HG02852 (cell line): ENCODE measurements around the gene C10orf120.

ENCODE experiments used
- ATAC-seq: cut with Tn5 transposase; IDR thresholded peaks from one replicate; pipeline ENCODE4 v1.9.1; 2021; ENCODE audit warnings: mild to moderate bottlenecking, moderate library complexity; ENCODE audit not compliant: unreplicated experiment

Gene C10orf120

DNA sequence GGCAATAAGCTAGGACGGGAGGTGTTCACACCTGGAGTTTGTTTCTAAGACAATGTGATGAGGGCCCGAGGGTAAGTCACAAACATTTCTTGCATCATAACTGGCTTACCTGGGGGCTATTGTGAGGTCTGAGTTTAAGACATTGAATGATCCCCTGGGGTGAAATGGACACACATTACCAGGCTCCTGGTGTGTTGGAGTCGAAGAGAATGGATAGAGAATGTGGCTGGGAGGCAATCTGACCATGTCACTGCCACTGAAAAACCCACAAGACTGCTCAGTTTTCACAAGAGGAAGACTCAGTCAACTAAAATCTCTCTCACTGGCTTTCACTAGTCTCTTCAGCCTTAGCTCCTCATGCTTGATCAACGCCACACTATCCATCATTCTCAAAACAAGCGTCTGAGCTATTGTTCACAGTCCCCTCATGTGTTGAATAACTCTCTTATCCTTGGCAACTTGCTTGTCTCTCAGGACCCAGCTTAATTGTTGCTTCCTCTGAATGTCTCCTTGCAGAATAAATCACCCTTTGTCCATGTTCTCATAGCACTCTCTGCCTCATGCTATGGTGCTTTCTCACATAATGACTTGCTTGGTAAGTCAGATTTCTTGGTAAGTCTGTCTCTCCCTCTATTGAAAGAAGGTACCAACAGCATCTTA is at the start of gene C10orf120:
Gene C10orf120, minus strand, starts transcription at position 51 of the 660 bp plus-strand sequence. CDS start 56 bp downstream, outside the sequence.
- ATAC-seq = no peak

DNA sequence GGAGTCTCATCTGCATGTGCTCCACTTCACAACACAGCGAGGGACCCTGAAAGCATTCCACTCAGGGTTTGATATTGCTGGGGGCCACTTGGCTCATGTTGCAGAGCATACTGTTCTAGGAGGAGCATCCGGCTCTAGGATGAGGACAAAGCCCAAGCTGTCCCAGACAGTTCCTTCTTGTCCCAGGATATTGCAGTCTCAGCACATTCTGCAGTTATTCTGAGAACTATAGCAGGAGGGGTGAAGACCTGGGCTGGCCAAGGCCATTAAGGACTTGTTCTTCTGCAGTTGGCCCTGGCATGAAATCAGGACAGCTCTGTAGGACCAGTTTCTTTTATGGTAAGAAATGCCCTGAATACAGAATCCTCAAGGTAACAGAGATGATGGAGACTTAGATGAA is 48.9 kb upstream of the C10orf120 start:
- ATAC-seq = no peak

DNA sequence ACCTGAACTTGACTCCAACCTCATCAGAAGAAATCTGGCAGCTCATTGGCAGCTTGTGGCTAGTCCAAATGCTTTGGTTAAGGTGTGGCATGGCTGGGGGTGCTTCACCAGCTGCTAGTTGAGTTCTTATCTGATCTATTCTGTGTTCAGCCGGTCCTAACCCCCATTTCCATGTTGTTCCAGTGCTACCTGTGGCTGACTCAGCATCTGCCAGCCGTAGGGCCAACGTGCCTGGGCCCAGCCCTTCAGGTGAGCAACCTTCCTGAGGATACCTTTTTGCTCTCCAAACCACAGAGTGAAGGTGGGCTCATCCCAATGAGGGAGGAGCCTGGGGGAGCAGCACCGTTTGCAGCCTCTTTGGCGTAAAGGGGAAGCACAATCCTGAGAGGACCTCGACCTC is 46.8 kb upstream of the C10orf120 start:
- ATAC-seq = no peak

DNA sequence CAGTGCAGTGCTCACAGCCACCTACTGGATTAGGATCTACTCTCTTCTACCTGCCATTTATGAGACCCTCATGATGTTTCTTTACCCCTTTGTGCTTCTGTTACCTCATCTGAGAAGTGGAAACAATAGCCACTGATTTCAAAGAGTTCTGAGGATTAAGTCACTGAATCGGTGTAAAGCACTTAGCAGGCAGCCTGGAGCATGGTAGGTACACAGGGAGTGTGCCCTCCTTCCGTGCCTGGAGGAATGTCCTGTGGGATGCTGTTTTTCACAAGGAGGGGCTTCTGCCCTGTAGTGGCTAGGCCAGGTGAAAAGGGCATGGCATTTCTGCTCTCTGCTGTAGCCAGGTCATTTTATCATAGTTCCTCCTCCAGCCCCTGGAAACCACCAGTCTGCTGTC is 44.6 kb upstream of the C10orf120 start:
- ATAC-seq = no peak

DNA sequence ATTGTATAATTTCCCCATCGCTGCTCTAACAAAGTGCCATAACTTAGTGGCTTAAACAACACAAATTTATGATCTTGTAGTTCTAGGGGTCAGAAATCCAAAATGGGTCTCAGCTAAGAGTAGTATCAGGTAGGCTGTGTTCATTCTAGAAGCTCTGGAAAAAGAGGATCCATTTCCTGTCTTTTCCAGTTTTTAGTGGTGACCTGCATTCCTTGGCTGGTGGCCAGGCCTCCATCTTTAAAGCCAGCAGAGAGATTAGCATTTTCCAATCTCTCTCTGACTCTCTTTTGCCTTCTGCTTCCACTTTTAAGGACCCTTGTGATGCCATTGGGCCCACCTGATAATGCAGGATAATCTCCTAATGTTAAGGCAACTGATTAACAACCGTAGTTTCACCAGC is 41.0 kb upstream of the C10orf120 start:
- no peak for ATAC-seq

DNA sequence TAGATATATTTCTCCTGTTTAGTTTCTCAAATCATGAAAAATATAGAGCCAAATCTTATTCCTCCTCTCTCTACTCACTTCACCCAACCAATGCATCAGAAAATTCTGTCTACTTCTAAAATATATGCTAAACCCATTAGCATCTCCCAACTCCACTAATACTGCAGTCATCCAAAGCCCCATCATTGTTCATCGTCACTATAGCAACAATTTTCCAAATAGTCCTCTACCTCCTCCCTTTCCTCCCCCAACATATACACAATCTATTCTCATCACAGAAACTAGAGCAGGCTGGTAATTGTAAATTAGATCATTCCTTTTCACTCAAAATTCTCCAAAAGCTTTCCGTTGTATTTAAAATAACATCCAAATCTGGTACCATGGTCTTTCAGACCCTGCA is 38.4 kb upstream of the C10orf120 start:
- ATAC-seq = no peak

DNA sequence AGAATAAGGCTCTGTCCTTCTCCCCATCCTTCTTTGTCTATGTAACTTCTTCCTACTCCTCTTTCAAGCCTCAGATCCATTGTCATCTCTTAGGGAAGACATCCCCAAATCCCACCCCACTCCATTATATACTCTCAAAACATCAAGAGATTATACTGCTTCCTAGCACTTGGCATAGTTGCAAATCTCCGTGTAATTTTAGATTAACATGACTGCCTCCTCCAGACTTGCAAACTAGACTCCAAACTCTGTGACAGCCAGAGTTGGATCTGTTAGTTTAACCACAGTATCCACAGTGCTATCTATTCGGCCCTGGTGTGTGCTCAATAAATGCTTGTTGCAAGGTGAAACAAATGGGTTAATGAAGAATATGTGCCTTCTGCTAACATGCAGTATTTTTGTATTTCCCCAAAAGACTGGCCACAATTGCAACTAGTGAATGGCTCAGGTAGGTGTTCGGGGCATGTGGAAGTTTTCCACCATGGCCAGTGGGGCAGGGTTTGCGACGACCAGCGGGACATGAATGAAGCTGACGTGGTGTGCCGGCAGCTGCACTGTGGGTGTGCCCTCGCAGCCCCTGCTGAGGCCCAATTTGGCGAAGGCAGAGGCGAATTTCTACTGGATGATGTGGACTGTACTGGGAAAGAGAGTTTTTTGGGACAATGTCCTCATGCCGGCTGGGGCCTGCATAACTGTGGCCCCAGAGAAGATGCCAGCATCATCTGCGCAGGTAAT is 34.5 kb upstream of the C10orf120 start:
- ATAC-seq = no peak

DNA sequence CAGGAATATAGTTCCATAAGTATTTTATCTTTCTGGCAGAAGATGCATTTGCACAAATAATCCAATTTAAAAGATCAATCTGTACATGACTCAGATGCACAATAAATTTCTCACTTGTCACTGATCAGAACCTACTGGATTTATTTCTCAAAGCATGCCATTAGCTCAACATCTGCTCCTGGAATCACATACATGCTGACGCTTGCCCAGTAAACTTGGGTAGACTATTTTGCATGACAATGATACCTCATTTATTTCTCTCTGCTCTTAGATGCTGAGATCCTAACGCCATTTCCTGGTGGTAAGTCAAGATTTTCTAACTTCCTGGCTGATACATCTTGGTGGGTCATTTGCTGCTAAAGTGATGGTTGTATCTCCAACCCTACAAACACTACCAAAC is 33.8 kb upstream of the C10orf120 start:
- no peak for ATAC-seq

DNA sequence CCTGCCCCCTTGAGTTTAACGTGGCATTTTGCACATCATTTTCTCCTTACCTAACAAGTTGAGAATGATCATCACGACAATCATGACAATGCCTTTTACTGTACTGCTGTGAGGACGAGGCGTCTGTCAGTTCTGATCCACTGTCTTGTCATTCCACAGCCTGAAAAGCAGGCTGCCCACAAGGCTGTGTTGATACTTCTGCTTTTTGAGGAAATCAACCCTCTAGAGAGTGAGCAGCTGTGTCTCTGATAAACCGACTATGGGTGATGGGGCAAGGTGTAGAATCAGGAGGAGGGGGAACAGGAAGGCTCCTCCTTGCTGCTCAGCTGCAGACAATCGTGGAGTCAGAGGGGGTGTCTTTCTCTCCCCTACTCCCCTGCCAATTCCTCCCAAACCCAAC is 30.6 kb upstream of the C10orf120 start:
- ATAC-seq = no peak

DNA sequence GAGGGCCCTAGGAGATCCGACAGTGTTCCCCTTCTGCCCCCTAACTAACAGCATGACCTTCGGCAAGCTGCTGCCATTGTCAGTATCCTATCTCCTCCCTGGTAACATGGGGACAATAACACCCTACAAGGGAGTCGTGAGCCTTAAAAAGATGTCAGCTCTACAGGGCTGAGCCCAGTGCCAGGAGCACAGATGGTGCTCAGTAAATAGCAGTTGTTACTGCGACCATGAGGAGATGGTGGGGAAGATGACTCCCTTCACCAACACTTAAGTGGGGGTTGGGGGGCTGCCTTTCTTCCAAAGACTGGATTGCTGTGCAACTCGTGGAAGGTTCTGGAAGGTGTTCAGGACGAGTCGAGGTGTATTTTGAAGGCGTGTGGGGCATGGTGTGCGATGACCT is 29.5 kb upstream of the C10orf120 start:
- no peak for ATAC-seq

DNA sequence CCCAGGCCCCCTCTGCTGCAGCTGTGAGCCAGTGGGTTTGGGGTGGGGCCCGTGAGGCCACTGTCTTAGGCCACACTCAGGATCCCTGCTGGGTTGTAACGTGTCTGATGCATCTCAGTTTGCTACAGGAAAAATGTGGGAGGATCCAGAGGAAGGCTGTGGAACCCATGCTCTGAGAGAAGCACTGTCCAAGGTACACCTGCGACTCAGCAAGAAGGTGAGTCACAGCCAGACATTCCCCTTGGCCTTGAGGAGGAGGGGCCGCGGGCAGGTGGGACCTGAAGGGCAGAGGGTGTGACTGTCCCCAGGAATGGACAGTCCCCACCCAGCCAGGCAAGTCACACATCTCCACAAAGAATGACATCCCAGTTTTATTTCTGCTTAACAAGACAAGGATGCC is 27.8 kb upstream of the C10orf120 start:
- no peak for ATAC-seq

DNA sequence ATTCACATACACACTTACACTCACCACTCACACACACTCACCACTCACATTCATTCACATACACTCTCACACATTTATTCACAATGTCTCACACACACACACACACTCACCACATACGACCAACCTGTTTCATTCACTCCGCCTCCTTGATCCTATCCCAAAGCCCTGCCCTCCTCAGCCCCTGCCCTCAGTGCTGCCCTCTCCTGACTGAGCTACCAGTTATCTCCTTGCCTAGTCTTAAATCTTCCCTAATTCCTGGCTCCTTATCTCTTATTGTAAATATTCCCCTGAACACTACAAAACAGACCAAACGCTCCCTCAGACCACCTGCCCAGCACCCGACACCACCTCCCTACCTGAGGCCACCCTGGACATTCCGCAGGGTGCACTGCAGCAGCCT is 26.1 kb upstream of the C10orf120 start:
- ATAC-seq = no peak

DNA sequence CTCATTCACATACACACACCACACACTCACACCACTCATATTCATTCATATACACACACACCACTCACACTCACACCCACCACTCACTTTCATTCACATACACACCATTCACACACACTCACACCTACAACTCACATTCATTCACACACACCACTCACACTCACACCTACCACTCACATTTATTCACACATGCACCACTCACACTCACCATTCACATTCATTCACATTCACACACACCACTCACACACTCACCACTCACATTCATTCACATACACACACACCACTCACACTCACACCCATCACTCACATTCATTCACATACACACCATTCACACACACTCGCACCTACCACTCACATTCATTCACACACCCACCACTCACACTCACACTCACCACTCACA is 25.4 kb upstream of the C10orf120 start:
- no peak for ATAC-seq

DNA sequence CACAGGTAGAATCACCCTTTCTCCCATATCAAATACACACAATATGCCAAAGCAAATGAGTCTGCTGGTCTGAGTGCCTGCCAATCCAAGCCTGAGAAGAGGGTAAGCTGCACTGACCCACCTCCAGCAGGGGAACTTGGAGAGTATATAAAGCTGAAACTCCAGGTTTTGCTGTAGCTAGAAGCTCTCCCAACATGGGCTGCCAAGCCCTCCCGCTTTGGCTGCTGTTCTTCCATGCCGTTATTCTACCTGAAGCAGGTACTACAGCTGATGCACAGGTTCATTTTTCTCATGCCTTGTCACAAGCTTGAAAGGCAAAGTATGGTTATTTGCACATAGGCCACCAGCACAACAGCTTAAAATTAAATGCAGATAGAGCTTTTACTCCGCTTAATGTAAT is 21.5 kb upstream of the C10orf120 start:
- no peak for ATAC-seq

DNA sequence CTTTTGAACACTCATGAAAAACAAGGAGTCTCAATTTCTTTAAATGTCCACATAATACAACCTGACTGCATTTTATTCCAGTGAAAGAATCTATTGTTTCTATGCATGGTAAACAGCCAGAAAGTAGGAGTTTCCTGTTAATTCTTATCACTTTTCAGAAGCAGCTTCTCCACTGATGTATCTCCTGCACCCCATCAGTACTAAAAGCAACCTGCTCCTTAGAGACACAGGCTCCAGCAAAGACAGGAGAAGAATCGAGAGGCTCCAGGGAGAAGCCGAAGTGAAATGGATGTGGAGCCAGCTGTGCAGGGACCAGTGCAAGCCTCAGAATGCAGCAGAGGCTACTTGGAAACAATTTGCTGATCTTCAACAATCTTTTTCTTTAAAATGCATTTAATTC is 16.4 kb upstream of the C10orf120 start:
- ATAC-seq = no peak

DNA sequence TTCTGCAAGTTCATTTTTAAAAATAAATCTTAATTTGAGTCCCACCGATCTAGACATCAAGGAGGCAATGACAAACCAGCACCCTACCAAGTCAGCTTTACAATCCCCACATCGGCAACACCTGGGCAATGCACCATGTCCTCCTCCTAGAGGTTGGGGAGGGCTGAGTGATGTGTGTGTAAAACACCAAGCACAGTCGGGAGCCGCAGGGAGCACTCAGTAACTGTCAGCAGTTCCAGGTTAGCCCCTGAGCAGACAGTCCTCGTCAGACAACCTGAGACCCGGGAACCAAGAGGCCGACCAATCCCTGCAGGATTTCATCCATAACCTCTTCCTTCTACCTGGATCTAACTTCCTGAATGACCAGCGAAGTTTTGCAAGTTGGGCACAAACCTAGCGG is 15.9 kb upstream of the C10orf120 start:
- no peak for ATAC-seq

DNA sequence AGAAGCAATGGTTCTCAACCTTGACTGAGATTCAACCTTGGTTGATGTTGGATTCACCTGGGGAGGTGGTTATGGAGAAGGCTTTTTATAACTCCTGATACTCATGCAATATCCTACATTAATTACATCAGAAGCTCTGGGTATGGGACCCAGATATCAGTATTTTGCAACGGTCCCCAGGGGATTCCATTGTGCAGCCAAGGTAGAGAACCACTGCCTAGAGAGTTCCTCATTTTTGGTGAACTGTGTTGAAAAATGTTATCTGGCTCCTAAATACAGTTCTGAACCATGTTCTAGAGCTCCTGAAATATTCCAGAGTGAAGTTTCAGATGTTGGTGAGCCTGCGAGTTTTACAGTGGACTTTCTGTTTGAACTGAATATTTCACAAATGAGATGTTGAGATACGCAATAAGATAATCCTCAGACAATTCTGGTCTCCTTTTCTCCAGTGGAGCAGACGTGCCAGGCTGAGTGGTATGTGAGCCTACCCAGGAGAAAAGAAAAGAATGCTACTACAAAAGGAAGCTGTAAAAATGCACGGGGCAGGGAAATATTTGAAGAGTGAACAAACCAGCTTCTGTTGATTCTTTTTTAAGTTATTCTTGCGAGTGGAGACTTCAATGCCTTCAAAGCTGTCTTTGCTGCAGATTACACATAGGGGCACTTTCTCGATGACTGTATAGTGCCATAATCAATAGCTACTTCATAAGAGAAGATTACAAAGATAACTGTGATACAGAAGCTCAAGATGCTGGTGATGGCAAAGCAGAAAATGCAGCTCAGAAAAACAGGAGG is 13.6 kb upstream of the C10orf120 start:
- ATAC-seq = no peak

DNA sequence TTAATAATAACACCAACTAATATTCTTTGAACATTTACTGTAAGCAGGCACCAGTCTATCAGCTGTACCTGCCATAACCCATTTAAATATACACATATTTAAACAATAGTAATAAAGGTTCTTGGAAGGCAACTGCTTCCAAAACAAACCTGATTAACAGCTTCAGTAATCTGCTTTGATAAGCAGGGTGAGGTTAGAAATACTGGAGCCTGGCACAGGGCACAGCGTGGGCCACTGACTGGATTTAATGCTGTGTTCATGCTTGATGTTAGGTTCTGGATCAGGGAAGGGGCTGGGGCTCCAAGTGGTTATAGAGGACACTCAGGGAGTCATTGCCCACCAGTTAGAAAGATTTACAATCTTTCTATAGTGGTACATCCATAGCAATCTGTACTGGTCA is 10.9 kb upstream of the C10orf120 start:
- ATAC-seq = no peak

DNA sequence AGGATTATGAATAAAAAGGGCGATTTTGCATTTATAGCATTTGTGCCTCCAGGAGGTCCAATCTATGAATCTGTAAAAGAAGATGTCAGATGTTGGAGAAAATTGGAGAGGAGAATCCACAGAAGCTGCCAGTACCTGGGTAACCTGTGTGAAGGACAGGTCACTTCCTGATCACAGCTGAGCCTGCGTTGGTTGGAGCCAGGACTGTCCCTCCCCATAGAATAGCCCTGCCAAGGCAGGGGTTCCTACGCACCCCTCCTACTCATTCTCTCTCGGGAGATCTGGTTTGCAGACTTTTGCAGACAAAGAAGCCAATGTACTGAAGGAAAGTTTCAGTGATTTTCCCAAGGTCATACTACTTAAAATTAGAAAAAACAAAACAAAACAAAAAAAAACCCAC is 10.3 kb upstream of the C10orf120 start:
- ATAC-seq = no peak

DNA sequence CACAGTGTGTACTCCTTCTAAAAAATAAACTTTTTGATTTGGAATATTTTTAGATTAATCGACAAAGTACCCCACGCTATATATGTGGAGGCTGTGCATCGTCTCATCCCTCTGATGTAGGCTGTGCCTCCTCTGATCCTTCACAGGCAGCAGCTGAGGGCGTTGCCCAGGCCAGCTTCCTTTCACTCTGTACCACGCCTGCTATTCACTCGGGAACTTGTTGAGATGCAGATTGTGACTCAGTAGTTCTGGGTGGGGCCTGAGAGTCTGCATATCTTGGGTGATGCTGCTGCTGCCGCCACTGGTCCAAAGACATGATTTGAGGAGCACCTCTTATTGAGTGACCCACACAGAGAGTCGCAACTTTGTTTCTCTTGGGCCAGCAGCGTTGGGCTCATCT is 7.9 kb upstream of the C10orf120 start:
- ATAC-seq = no peak

DNA sequence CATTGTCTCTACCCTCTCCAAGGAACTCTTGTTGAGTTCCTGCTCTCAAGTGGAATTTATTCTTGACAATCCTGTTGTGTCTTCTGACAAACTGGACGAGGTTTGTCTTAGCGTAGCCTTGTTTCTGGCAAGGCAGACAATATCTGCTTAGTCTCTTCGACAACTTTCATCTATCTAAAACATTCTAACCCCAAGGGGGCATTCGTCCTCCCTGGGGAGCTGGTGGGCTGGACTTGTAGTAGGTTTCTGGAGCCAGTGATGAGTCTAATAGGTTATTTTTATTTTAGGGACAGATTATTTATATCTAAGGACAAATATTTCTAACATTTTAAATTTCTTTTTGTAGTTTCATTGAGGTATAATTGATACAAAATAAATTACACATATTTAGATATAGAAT is 7.3 kb upstream of the C10orf120 start:
- ATAC-seq = no peak

DNA sequence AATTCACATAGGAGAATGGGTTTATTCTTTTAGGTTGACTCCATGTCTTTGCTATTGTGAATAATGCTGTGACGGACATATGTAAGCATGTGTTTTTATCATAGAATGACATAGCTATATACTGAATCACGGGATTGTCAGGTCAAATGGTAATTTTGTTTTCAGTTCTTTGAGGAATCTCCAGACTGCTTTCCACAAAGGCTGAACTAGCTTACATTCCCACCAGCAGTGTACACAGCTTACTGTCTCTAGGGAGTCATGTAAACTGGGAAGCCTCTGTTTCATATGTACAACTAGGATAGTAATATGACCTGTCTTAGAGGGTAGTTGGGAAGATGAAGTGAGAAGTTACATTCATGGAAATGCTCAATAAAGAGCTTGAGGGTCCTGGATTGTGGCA is 6.8 kb upstream of the C10orf120 start:
- no peak for ATAC-seq
